ENCODE data around the gene DTL.

GRCh38 chr1:212107481-212107880 lies 71.9 kb downstream of the DTL start:
- TF ChIP-seq GATA2 (IDR thresholded peaks at IDR 0.05; ENCODE audit: low read depth, low read length) (no peak), GATA3 (IDR thresholded peaks at IDR 0.05; ENCODE audit: low read depth, low read length) (no peak)

Measured in SH-SY5Y (cell line).